Tibial nerve (tissue), 4 donors: ENCODE measurements around the gene RAB5B.

ENCODE experiments used
- CTCF ChIP-seq, 5 experiments: fragments of 200-600 bp in 3 of 5; fragments of 450-650 bp in 2 of 5; sonication (generic) in 3 of 5; IDR thresholded peaks; one replicate each; pipeline ENCODE4 v1.5.1; 2016 to 2019; ENCODE audit warnings: antibody characterized with exemption in 5 of 5, mild to moderate bottlenecking in 3 of 5, moderate library complexity in 2 of 5
- EP300 ChIP-seq, 2 donors: sonication (generic); formaldehyde crosslinking; IDR thresholded peaks; one replicate each; pipeline ENCODE4 v1.6.1; 2017; ENCODE audit warnings: antibody characterized with exemption in 2 of 2, mild to moderate bottlenecking in 1 of 2

DNA sequence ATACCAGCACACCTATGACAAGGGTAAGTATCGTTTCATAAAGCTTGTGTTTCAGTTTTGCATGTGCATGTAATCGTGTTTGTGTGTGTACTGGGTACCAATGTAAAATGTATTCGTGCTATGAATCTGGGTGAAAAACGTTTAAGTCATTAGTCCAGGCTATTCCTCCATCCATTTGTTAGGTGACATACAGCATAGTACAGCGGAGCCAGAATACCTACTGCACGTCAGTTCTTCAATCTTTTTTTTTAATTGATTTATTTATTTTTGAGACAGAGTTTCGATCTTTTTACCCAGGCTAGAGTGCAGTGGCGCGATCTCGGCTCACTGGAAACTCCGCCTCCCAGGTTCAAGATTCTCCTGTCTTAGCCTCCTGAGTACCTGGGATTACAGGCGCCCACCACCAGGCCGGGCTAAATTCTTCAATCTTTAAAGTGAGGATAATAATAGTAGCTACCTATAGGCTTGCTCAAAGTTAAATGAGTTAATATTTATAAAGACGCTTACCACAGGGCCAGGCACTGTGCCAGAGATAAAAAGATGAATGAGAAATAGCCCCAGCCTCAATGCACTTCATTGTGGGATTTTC, 67.2 kb downstream of the RAB5B start:
- TF ChIP-seq CTCF (IDR thresholded peaks at IDR 0.05) (no peak), EP300 (IDR thresholded peaks at IDR 0.05) (no peak)
